ENCODE data around the gene SSTR3.

SSTR3 gene

DNA sequence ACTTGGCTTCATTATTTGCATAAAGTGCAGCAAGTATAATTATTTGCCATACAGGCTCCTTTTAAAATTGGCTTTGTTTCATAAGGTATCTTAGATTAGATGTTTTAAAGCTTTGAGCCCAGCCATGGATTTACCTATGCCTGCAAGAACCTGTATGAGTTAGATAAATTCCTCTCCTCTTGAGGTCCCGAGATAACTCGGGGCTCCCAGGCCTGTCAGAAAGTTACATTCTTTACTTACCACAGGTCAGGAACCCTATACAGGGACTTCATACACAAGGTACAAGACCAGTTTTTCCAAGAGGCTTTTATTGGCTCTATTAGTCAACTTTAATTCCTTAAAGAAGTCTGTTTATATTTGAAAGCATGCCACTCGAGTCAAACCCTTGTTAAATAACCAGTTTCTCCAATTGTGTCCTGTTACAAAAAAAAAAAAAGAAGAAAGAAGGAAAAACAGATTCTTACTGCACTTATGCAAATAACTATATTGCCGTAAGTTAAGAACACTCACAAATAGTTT lies 22.0 kb downstream of the SSTR3 start:
- TF ChIP-seq, protein P1, sequence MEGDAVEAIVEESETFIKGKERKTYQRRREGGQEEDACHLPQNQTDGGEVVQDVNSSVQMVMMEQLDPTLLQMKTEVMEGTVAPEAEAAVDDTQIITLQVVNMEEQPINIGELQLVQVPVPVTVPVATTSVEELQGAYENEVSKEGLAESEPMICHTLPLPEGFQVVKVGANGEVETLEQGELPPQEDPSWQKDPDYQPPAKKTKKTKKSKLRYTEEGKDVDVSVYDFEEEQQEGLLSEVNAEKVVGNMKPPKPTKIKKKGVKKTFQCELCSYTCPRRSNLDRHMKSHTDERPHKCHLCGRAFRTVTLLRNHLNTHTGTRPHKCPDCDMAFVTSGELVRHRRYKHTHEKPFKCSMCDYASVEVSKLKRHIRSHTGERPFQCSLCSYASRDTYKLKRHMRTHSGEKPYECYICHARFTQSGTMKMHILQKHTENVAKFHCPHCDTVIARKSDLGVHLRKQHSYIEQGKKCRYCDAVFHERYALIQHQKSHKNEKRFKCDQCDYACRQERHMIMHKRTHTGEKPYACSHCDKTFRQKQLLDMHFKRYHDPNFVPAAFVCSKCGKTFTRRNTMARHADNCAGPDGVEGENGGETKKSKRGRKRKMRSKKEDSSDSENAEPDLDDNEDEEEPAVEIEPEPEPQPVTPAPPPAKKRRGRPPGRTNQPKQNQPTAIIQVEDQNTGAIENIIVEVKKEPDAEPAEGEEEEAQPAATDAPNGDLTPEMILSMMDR (IDR thresholded peaks at IDR 0.05; ENCODE audit: low read depth, low read length), result no peak
- DNase-seq, result no peak
- no peaks in the 10 kb centered on the region for H3K36me3 ChIP-seq
- H3K4me1 ChIP-seq, result peaks cover 17% of the 10 kb centered on the region
- no peaks in the 10 kb centered on the region for H3K9me3 ChIP-seq
- no peak overlapping the region for H3K4me3 ChIP-seq (ENCODE audit: low read depth, low read length)
- H3K27me3 ChIP-seq, result no peaks in the 10 kb centered on the region

DNA sequence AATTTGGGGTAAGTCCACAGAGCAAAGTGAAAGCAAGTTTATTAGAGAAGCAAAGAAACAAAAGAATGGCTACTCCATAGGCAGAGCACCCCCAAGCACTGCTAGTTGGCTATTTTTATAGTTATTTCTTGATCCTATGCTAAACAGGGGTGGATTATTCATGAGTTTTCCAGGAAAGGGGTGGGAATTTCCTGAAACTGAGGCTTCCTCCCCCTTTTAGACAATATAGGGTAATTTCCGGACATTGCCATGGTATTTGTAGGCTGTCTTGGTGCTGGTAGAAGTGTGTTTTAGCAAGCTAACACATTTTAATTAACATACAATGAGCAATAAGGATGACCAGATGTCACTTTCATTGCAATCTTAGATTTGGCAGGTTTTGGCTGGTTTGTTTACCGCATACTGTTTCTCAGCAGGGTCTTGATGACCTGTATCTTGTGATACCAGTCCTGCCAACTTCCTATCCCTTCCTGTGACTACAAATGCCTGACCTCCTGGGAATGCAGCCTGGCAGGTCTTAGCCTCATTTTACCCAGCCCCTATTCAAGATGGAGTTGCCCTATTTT lies 23.3 kb downstream of the SSTR3 start:
- peaks cover 17% of the 10 kb centered on the region for H3K4me1 ChIP-seq
- no peaks in the 10 kb centered on the region for H3K36me3 ChIP-seq
- no peak for DNase-seq
- no peaks in the 10 kb centered on the region for H3K9me3 ChIP-seq
- TF ChIP-seq, protein P1 (IDR thresholded peaks at IDR 0.05; ENCODE audit: low read depth, low read length), result no peak
- no peaks in the 10 kb centered on the region for H3K27me3 ChIP-seq
- no peak overlapping the region for H3K4me3 ChIP-seq (ENCODE audit: low read depth, low read length)

DNA sequence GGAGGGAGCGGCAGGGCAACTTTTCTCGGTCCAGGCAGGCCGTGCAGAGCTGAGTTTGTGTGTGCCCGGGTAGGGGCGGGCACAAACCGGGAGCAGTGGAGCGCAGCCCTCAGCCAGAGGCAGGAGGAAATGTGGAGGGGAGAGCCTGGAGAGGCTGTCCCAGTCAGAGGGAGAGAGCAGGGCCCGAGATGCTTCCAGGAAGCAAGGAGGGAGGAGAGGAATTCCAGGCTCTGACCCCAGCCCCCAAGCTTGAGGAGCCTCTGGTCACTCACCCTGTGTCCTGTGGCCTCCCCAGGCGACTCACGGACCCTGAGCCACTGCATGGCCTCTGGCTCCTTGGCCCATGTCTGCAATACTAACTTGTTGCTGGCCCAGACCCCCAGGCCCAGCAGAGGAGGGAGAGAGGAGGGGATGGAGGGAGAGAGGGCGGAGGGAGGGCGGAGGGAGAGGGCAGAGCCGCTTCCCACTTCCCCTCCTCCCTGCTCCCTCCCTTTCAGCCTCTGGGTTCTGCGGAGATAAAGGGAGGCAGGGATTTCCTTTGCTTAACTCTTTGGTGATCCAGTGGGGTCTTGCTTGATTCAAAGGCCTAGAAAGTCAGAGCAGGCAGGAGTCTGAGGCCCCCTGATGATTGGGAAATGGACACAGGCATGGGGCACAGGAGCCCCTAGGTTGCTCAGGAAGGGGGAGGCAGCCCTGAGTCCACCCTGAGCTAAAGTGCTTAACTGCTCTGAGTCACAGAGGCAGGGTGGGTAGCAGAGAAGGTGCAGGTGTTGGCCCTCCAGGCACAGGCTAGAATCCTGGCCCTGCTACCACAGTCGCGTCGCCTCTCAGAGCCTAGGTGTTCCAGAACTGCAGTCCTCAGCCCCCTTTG lies 24.2 kb downstream of the SSTR3 start, which contains the start of gene C1QTNF6:
Gene C1QTNF6 (minus strand): TSS at position 357 of the 871 bp plus-strand sequence. CDS start 34 bp downstream, at position 323.
- peaks cover 17% of the 10 kb centered on the region for H3K4me1 ChIP-seq
- no peaks in the 10 kb centered on the region for H3K9me3 ChIP-seq
- peak within 1 kb of the TSS; percentile 68 for H3K4me3 ChIP-seq (ENCODE audit: low read depth, low read length)
- no peaks in the 10 kb centered on the region for H3K36me3 ChIP-seq
- DNase-seq, result peak; percentile 70
- TF ChIP-seq, protein P1 (IDR thresholded peaks at IDR 0.05; ENCODE audit: low read depth, low read length), result no peak
- H3K27me3 ChIP-seq, result no peaks in the 10 kb centered on the region

DNA sequence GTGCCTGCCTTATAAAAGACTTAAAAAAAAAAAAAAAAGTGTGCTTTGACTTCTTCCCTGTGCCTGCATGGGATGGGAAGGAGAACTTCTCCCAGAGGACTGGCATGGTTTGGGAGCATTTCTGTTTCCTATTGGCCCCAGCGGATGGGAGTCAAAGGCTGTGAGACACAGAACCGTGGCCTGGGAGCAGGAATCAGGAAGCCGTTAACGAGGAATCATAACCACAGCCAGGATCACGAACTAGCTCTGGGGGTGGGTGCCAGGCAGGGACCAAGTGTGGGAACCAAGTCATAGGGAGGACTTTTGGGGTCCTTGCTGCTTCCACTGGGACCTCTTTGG lies 24.8 kb downstream of the SSTR3 start:
- no peaks in the 10 kb centered on the region for H3K9me3 ChIP-seq
- peak; percentile 40 for DNase-seq
- peaks cover 17% of the 10 kb centered on the region for H3K4me1 ChIP-seq
- H3K36me3 ChIP-seq, result no peaks in the 10 kb centered on the region
- H3K4me3 ChIP-seq (ENCODE audit: low read depth, low read length), result peak overlapping the region; percentile 68
- H3K27me3 ChIP-seq, result no peaks in the 10 kb centered on the region
- TF ChIP-seq, protein P1 (IDR thresholded peaks at IDR 0.05; ENCODE audit: low read depth, low read length), result no peak

DNA sequence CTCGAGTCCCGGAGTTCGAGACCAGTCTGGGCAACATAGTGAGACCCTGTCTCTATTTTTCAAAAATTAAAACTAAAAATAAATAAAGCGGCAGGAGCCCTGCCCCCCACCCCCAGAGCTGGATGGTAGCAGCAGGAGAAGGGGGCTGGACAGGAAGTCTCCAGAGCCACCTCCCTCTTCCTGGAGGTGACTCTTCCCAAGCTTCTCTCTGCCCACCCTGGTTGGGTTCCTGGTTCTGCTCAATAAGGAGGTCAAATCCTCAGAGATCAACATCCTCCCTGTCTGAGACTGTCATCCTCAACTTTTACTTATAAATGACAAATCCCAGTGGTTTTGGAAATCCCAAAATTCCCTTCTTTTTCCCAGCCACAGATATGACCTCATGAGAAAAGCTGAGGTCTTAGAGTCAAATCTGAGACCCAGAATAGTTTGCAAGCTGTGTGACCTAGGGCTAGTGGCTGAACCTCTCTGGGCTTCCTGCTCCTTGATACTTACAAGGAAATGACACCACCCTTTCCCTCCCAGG lies 25.2 kb downstream of the SSTR3 start:
- Histone ChIP-seq H3K36me3 (no peaks in the 10 kb centered on the region), H3K4me3 (ENCODE audit: low read depth, low read length) (peak overlapping the region; percentile 68), H3K4me1 (peaks cover 17% of the 10 kb centered on the region), H3K27me3 (no peaks in the 10 kb centered on the region), H3K9me3 (no peaks in the 10 kb centered on the region)
- TF ChIP-seq, protein P1 (IDR thresholded peaks at IDR 0.05; ENCODE audit: low read depth, low read length), result no peak
- DNase-seq, result no peak
